Loucy (cell line): Measurements from ENCODE around the gene IKBIP.

Source experiments
- EZH2phosphoT487 ChIP-seq: fragments of 200-600 bp; IDR thresholded peaks from 2 replicates; pipeline ENCODE4 v1.6.1; 2018; ENCODE audit warnings: antibody characterized with exemption, mild to moderate bottlenecking, moderate library complexity, borderline replicate concordance
- TF ChIP-seq, protein P1 (sequence below): fragments of 200-600 bp; sonication (generic); conservative IDR thresholded peaks from 2 replicates; pipeline ENCODE4 v1.5.1; 2014; ENCODE audit warnings: mild to moderate bottlenecking, antibody characterized with exemption, low read length

DNA sequence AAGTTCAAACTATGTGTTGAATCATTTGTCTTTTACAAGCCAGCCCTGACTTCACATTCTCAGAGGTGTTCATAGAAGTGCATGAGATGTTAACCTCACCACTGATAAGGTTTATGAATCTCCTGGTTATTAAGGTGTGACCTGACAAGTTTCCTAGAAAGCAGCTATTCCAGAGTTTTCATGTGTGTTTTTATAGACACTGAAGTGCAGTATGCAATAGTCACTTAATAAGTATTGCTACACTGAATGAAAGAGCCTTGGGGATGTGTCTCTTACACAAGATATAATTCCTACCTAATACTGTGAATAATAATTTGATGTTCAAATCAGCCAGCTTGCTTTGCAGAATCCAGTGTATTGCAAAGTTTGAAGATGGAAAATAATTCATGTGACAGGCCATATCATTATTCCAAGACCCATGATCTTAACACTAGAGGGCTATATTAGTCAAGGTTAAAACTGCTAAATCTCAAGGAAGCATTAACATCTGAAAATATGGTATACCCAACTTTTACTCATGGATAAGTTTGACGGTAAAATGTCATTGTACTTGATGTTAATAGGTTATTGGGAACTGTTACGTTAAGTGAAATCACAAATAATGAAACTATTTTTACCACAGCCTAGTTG, 38.1 kb downstream of the IKBIP start:
- TF ChIP-seq, protein P1, sequence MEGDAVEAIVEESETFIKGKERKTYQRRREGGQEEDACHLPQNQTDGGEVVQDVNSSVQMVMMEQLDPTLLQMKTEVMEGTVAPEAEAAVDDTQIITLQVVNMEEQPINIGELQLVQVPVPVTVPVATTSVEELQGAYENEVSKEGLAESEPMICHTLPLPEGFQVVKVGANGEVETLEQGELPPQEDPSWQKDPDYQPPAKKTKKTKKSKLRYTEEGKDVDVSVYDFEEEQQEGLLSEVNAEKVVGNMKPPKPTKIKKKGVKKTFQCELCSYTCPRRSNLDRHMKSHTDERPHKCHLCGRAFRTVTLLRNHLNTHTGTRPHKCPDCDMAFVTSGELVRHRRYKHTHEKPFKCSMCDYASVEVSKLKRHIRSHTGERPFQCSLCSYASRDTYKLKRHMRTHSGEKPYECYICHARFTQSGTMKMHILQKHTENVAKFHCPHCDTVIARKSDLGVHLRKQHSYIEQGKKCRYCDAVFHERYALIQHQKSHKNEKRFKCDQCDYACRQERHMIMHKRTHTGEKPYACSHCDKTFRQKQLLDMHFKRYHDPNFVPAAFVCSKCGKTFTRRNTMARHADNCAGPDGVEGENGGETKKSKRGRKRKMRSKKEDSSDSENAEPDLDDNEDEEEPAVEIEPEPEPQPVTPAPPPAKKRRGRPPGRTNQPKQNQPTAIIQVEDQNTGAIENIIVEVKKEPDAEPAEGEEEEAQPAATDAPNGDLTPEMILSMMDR, result peak; percentile 31; the same call in 1 of the 2 replicates
- TF ChIP-seq EZH2phosphoT487, result no peak
